NCI-H1417 (cell line): ENCODE measurements around the gene LRRC9.
A peak's percentile ranks its signal among the peaks of the same experiment; 100 is the strongest.
"Not testable (repeated sequence)": the region's sequence is repeated elsewhere in the genome, so short reads cannot be mapped to it uniquely, and the experiment has no call there.

Experiments used
- DNase-seq, 3 experiments: peaks; one replicate each; lab custom pipeline; 2025; lab: John Stamatoyannopoulos, UW

Gene LRRC9

GRCh38 chr14:60064491-60065072 lies 144.6 kb downstream of the LRRC9 start:
- DNase-seq, result peak in 1 of 3 experiments; percentile 11

GRCh38 chr14:60067882-60068281 lies 147.9 kb downstream of the LRRC9 start:
- DNase-seq, result no peak

- DNase-seq, result no peak
These were observed 159.8 kb downstream of the LRRC9 start for GRCh38 chr14:60079723-60080122.

- DNase-seq, result no peak
These were observed 165.1 kb downstream of the LRRC9 start for GRCh38 chr14:60085085-60085484.

GRCh38 chr14:60085693-60086092 lies 165.7 kb downstream of the LRRC9 start:
- no peak for DNase-seq

- DNase-seq, result no peak
These were observed 167.7 kb downstream of the LRRC9 start for GRCh38 chr14:60087668-60088067.

GRCh38 chr14:60089221-60089620 lies 169.3 kb downstream of the LRRC9 start:
- DNase-seq, result no peak

- peak in 1 of 3 experiments; percentile 85 for DNase-seq
These were observed 171.0 kb downstream of the LRRC9 start for GRCh38 chr14:60090864-60091519.

GRCh38 chr14:60091550-60092525 lies 171.9 kb downstream of the LRRC9 start, which contains the start of gene PCNX4:
TSS of gene PCNX4 (plus strand) at chr14:60091923. CDS start at chr14:60107639, 15,716 bp downstream.
- DNase-seq, result peak in 1 of 3 experiments; percentile 99

- peak in 1 of 3 experiments; percentile 33 for DNase-seq
These were observed 172.6 kb downstream of the LRRC9 start for GRCh38 chr14:60092526-60092920.

GRCh38 chr14:60093080-60093479 lies 173.1 kb downstream of the LRRC9 start:
- DNase-seq, result no peak

GRCh38 chr14:60093606-60094005 lies 173.7 kb downstream of the LRRC9 start:
- DNase-seq, result no peak

- DNase-seq, result no peak
These were observed 174.5 kb downstream of the LRRC9 start for GRCh38 chr14:60094306-60094897.

- no peak for DNase-seq
These were observed 175.3 kb downstream of the LRRC9 start for GRCh38 chr14:60095231-60095630.

GRCh38 chr14:60095781-60096450 lies 176.0 kb downstream of the LRRC9 start:
- DNase-seq, result no peak

GRCh38 chr14:60097974-60098373 lies 178.0 kb downstream of the LRRC9 start:
- DNase-seq, result no peak

- not testable (repeated sequence) for DNase-seq
These were observed 179.9 kb downstream of the LRRC9 start for GRCh38 chr14:60099855-60100254.

GRCh38 chr14:60101786-60102185 lies 181.8 kb downstream of the LRRC9 start:
- DNase-seq, result no peak

GRCh38 chr14:60102389-60102788 lies 182.4 kb downstream of the LRRC9 start:
- no peak for DNase-seq

- DNase-seq, result no peak
These were observed 186.4 kb downstream of the LRRC9 start for GRCh38 chr14:60106339-60106738.

GRCh38 chr14:60107477-60107876 lies 187.5 kb downstream of the LRRC9 start:
- no peak for DNase-seq

- no peak for DNase-seq
These were observed 191.8 kb downstream of the LRRC9 start for GRCh38 chr14:60111732-60112131.
